Endothelial cell of umbilical vein (primary cell): Measurements from ENCODE around the gene SNN. TPM values are rescaled to one million over a fixed set of nuclear protein-coding genes. Genes with fewer than 3 reads are reported as not detected.

ENCODE experiments used
- BruUV-seq: library from RNA; stranded (reverse); fragments of 400-500 nt; replicated peaks from 2 replicates; lab custom pipeline; 2021; lab: Mats Ljungman, UMichigan
- CTCF ChIA-PET: fragments of 300-600, 350-600 bp; sonication (Branson Sonifier 250); formaldehyde crosslinking; loops from one replicate; lab custom pipeline; 2021; ENCODE audit warnings: antibody characterized with exemption, inconsistent platforms; lab: Charles Lee
- POLR2A ChIA-PET: fragments of 300-600, 350-600 bp; sonication (Branson Sonifier 250); formaldehyde crosslinking; loops from one replicate; lab custom pipeline; 2021; ENCODE audit warnings: antibody characterized with exemption, inconsistent platforms; lab: Charles Lee
- DNase-seq: peaks from one replicate; pipeline ENCODE4 v3.0.0-alpha.2; 2011; ENCODE audit warnings: low read depth, low spot score
- FAIRE-seq: peaks from 2 replicates; lab custom pipeline; 2011; peaks lifted over from hg19 to GRCh38; lab: Jason Lieb, UNC
- H2AFZ ChIP-seq: 2 replicates; pipeline ENCODE4 v1.6.0; 2012; ENCODE audit warnings: low read depth, low read length, control low read depth, inconsistent platforms
- H3K27ac ChIP-seq: 2 replicates; pipeline ENCODE4 v1.5.1; 2011; ENCODE audit warnings: low read depth, mild to moderate bottlenecking, control low read depth, low read length, moderate library complexity; ENCODE audit not compliant: insufficient read depth
- H3K27me3 ChIP-seq, 2 experiments: 2 replicates each; pipeline versions ENCODE4 v1.6.0 to v1.6.1; 2011; ENCODE audit warnings: low read length in 2 of 2, mixed read lengths in 1 of 2; ENCODE audit not compliant: control insufficient read depth in 2 of 2, insufficient read depth in 2 of 2
- H3K36me3 ChIP-seq, 2 experiments: 2 replicates in 1 of 2; 3 replicates in 1 of 2; pipeline ENCODE4 v1.5.1; 2011; ENCODE audit warnings: low read length in 2 of 2, mild to moderate bottlenecking in 1 of 2, moderate library complexity in 1 of 2; ENCODE audit not compliant: control insufficient read depth in 2 of 2, insufficient read depth in 2 of 2; ENCODE audit errors: extremely low read depth in 1 of 2
- H3K4me1 ChIP-seq: 3 replicates; pipeline ENCODE4 v1.5.1; 2011; ENCODE audit warnings: mild to moderate bottlenecking, low read length; ENCODE audit not compliant: control insufficient read depth, insufficient read depth; ENCODE audit errors: extremely low read depth
- H3K4me2 ChIP-seq: 2 replicates; pipeline ENCODE4 v1.6.1; 2011; ENCODE audit warnings: low read length, control low read depth, mixed read lengths; ENCODE audit not compliant: insufficient read depth
- H3K4me3 ChIP-seq, 3 experiments: fragments of 200-600 bp in 1 of 3; sonication (generic), shearing (Covaris generic) in 1 of 3; replicated peaks in 1 of 3; 2 replicates each; pipeline ENCODE4 v1.5.1; 2011 to 2016; ENCODE audit warnings: control low read depth in 3 of 3, low read length in 3 of 3, mild to moderate bottlenecking in 2 of 3, inconsistent platforms in 1 of 3, low read depth in 1 of 3, moderate library complexity in 1 of 3; ENCODE audit not compliant: insufficient read depth in 1 of 3
- H3K79me2 ChIP-seq: 2 replicates; pipeline ENCODE4 v1.6.0; 2012; ENCODE audit warnings: low read length, inconsistent platforms; ENCODE audit not compliant: control insufficient read depth, insufficient read depth
- H3K9ac ChIP-seq: replicated peaks from 2 replicates; pipeline ENCODE3; 2011; ENCODE audit warnings: low read length, control low read depth; ENCODE audit not compliant: insufficient read depth; ENCODE audit errors: extremely low read depth
- H3K9me1 ChIP-seq: replicated peaks from 3 replicates; pipeline ENCODE4 v1.6.0; 2011; ENCODE audit warnings: mild to moderate bottlenecking, low read length; ENCODE audit not compliant: control insufficient read depth, insufficient read depth; ENCODE audit errors: extremely low read depth
- H3K9me3 ChIP-seq: replicated peaks from 2 replicates; pipeline ENCODE4 v1.5.1; 2012; ENCODE audit warnings: low read length, inconsistent platforms; ENCODE audit not compliant: control insufficient read depth, insufficient read depth
- H4K20me1 ChIP-seq: replicated peaks from 2 replicates; pipeline ENCODE3; 2011; ENCODE audit warnings: mild to moderate bottlenecking, low read length; ENCODE audit not compliant: control insufficient read depth, insufficient read depth; ENCODE audit errors: extremely low read depth
- EZH2 ChIP-seq: IDR thresholded peaks from 2 replicates; pipeline ENCODE4 v1.6.1; 2012; ENCODE audit warnings: borderline replicate concordance, low read depth, mild to moderate bottlenecking, moderate library complexity, low read length, inconsistent platforms; ENCODE audit not compliant: severe bottlenecking
- GATA2 ChIP-seq: IDR thresholded peaks from 2 replicates; pipeline ENCODE4 v1.7.0; 2011; ENCODE audit warnings: low read depth, mild to moderate bottlenecking, moderate library complexity, mixed read lengths, low read length; ENCODE audit not compliant: insufficient read length, insufficient read depth
- JUN ChIP-seq: IDR thresholded peaks from 2 replicates; pipeline ENCODE4 v1.6.1; 2011; ENCODE audit warnings: borderline replicate concordance, low read depth; ENCODE audit not compliant: insufficient read length, insufficient read depth
- MYC ChIP-seq: IDR thresholded peaks from one replicate; pipeline ENCODE4 v1.6.1; 2011; ENCODE audit warnings: mild to moderate bottlenecking, low read depth, low read length
- POLR2A ChIP-seq: IDR thresholded peaks from 2 replicates; pipeline ENCODE4 v1.6.1; 2012; ENCODE audit warnings: low read depth, mild to moderate bottlenecking, control low read depth, low read length
- POLR2AphosphoS5 ChIP-seq: IDR thresholded peaks from 2 replicates; pipeline ENCODE4 v1.6.1; 2012; ENCODE audit warnings: low read depth, mild to moderate bottlenecking, control low read depth, low read length, moderate library complexity; ENCODE audit not compliant: insufficient read depth
- dilution Hi-C: fragments of 300-500 bp; cut with MboI; formaldehyde crosslinking; loops from one replicate; pipeline ENCODE4 v1.15.0; 2019; ENCODE audit warnings: low sequenced_read_pairs; ENCODE audit not compliant: extremely low pct_ligation_motif_present
- intact Hi-C: fragments of 100-400 bp; cut with micrococcal nuclease; formaldehyde crosslinking; loops from one replicate; pipeline ENCODE4 v1.10.0; 2022
- polyA plus RNA-seq, 4 experiments: library from polyadenylated mRNA; depleted of rRNA in 3 of 4; stranded (reverse) in 3 of 4; unstranded in 1 of 4; fragments of >200 nt; gene quantifications; 2 replicates each; pipeline versions ENCODE4 v1.2.1 to v1.2.3, GENCODE V29; 2011 to 2012; ENCODE audit warnings: missing spikeins in 1 of 4
- total RNA-seq: library from RNA; stranded (reverse); gene quantifications from 2 replicates; pipeline ENCODE4 v1.2.3, GENCODE V29; 2021
- TF ChIP-seq, protein P1 (sequence below), 2 donors: IDR thresholded peaks; 1 replicate in 1 of 2; 2 replicates in 1 of 2; pipeline ENCODE4 v1.5.1; 2011; ENCODE audit warnings: low read length in 2 of 2, mild to moderate bottlenecking in 2 of 2, moderate library complexity in 2 of 2, control low read depth in 1 of 2, inconsistent platforms in 1 of 2, low read depth in 1 of 2; ENCODE audit not compliant: insufficient read depth in 1 of 2; ENCODE audit errors: extremely low read depth in 1 of 2
- TF ChIP-seq, protein P2 (sequence below): IDR thresholded peaks from 2 replicates; pipeline ENCODE4 v1.6.1; 2011; ENCODE audit not compliant: insufficient read depth, insufficient read length

The SNN gene
- total and polyA plus RNA-seq, 2 donors (not counting 3 experiments of a cell fraction or from before 2014, with no cell fraction given) = 17.7 to 24.1 TPM

DNA sequence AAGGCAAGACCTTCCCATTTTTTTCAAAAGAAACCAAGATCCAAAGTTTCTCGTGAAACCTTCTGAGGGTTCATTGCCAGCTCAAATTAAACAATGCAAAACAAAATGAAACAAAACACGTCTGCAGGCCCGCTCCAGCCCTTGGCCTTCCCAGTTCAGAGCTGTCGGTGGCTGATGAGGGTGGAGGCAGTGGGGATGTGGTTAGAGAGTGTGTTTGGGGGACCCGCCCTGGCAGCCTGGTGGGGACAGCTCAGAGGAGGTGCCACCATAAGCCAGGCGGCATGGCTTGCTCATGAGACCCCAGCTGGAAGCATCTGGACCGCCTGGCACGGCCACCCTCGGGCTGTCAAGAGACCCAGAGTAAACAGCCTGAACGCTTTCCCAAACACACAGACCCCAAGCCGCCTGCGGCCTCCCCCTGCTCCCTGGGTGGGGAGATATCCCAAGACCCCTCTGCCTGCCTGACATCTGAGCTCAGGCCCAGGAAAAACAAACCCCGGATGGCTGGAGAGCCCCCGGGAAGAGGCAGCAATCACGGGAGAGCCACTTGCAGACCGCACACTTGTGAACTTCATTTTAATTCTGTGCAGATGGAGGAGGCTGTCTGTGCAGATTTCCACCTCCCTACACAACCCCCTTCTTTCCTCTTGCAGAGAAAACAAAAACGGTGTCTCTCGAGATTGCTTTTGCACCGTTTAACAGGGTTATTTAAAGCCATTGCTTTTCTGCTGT, 46.2 kb upstream of the SNN start:
- no peaks in the 10 kb centered on the region for H4K20me1 ChIP-seq
- no TSS peak for BruUV-seq
- H3K4me2 ChIP-seq = no peak overlapping the region
- peak overlapping the region; percentile 75 for H2AFZ ChIP-seq
- H3K79me2 ChIP-seq = no peaks in the 10 kb centered on the region
- H3K4me1 ChIP-seq = no peaks in the 10 kb centered on the region
- no peaks in the 10 kb centered on the region for H3K27me3 ChIP-seq
- DNase-seq (no peak), FAIRE-seq (no peak)
- no peak overlapping the region for H3K9ac ChIP-seq
- intact Hi-C loops (no loop called here), dilution Hi-C loops (no loop called here)
- TF ChIP-seq JUN (no peak), MYC (no peak), EZH2 (no peak), POLR2A (no peak), POLR2AphosphoS5 (no peak), GATA2 (no peak)
- TF ChIP-seq, protein P1, sequence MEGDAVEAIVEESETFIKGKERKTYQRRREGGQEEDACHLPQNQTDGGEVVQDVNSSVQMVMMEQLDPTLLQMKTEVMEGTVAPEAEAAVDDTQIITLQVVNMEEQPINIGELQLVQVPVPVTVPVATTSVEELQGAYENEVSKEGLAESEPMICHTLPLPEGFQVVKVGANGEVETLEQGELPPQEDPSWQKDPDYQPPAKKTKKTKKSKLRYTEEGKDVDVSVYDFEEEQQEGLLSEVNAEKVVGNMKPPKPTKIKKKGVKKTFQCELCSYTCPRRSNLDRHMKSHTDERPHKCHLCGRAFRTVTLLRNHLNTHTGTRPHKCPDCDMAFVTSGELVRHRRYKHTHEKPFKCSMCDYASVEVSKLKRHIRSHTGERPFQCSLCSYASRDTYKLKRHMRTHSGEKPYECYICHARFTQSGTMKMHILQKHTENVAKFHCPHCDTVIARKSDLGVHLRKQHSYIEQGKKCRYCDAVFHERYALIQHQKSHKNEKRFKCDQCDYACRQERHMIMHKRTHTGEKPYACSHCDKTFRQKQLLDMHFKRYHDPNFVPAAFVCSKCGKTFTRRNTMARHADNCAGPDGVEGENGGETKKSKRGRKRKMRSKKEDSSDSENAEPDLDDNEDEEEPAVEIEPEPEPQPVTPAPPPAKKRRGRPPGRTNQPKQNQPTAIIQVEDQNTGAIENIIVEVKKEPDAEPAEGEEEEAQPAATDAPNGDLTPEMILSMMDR (IDR thresholded peaks at IDR 0.05; ENCODE audit: extremely low read depth in 1 of 2, insufficient read depth in 1 of 2, low read depth in 1 of 2, low read length in 2 of 2) = no peak
- TF ChIP-seq, protein P2, sequence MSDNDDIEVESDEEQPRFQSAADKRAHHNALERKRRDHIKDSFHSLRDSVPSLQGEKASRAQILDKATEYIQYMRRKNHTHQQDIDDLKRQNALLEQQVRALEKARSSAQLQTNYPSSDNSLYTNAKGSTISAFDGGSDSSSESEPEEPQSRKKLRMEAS = no peak
- no peaks in the 10 kb centered on the region for H3K9me1 ChIP-seq
- no peak overlapping the region for H3K4me3 ChIP-seq
- ChIA-PET POLR2A (no interaction called here), CTCF (interaction anchor here (1.0 kb wide), 1 partner anchor 226 kb away, joined by 3 read pairs; no protein-coding TSS in a partner anchor)
- H3K9me3 ChIP-seq = no peaks in the 10 kb centered on the region
- H3K27ac ChIP-seq = no peak overlapping the region
- H3K36me3 ChIP-seq = no peaks in the 10 kb centered on the region
